ENCODE measurements around the gene MLLT3. TPM values are rescaled to one million over a fixed set of nuclear protein-coding genes. Genes with fewer than 3 reads are reported as not detected.

MLLT3 gene
- total RNA-seq, 2 donors from 2014 or later, result 5.6 to 5.7 TPM

- ATAC-seq (no peak), DNase-seq (no peak)
- H3K9me3 ChIP-seq, result no peaks in the 10 kb centered on the region
- no peaks in the 10 kb centered on the region for H3K36me3 ChIP-seq (replicated peaks in 1 of 2; ENCODE audit: insufficient read depth in 1 of 2, low read depth in 2 of 2)
- 63 to 76% methylated on average over 2 of the region's 2 CpGs for WGBS, 2 donors
- no peak for TF ChIP-seq CTCF (IDR thresholded peaks at IDR 0.05)
- TF ChIP-seq POLR2A (IDR thresholded peaks at IDR 0.05), result no peak
- no peak overlapping the region for H3K27ac ChIP-seq
- H3K27me3 ChIP-seq, result no peaks in the 10 kb centered on the region
- H3K4me3 ChIP-seq, result no peak overlapping the region
- intact Hi-C loops (cut with DNase I), result no loop called here
- H3K4me1 ChIP-seq, result peaks cover 7% of the 10 kb centered on the region
These were observed 226.6 kb downstream of the MLLT3 start for GRCh38 chr9:20395651-20396050.

GRCh38 chr9:20394969-20395368 is 227.3 kb downstream of the MLLT3 start:
- no peaks in the 10 kb centered on the region for H3K27me3 ChIP-seq
- H3K36me3 ChIP-seq (replicated peaks in 1 of 2; ENCODE audit: insufficient read depth in 1 of 2, low read depth in 2 of 2), result no peaks in the 10 kb centered on the region
- intact Hi-C loops (cut with DNase I), result no loop called here
- no peak overlapping the region for H3K4me3 ChIP-seq
- no peaks in the 10 kb centered on the region for H3K9me3 ChIP-seq
- WGBS, 2 donors, result 81 to 82% methylated on average over 5 of the region's 5 CpGs
- ATAC-seq, result no peak
- peaks cover 7% of the 10 kb centered on the region for H3K4me1 ChIP-seq
- no peak for DNase-seq
- TF ChIP-seq CTCF (IDR thresholded peaks at IDR 0.05) (no peak), POLR2A (IDR thresholded peaks at IDR 0.05) (no peak)
- no peak overlapping the region for H3K27ac ChIP-seq

- Histone ChIP-seq H3K36me3 (replicated peaks in 1 of 2; ENCODE audit: insufficient read depth in 1 of 2, low read depth in 2 of 2) (no peaks in the 10 kb centered on the region), H3K4me1 (peaks cover 7% of the 10 kb centered on the region), H3K4me3 (no peak overlapping the region), H3K27me3 (no peaks in the 10 kb centered on the region), H3K27ac (no peak overlapping the region), H3K9me3 (no peaks in the 10 kb centered on the region)
- TF ChIP-seq CTCF (IDR thresholded peaks at IDR 0.05) (no peak), POLR2A (IDR thresholded peaks at IDR 0.05) (no peak)
- ATAC-seq (no peak), DNase-seq (no peak)
- WGBS, 2 donors, result 82 to 84% methylated on average over 1 of the region's 1 CpG
- intact Hi-C loops (cut with DNase I), result no loop called here
These were observed 231.1 kb downstream of the MLLT3 start for GRCh38 chr9:20391208-20391607.

- DNase-seq, result no peak
- ATAC-seq, result no peak
- no peaks in the 10 kb centered on the region for H3K36me3 ChIP-seq (replicated peaks in 1 of 2; ENCODE audit: insufficient read depth in 1 of 2, low read depth in 2 of 2)
- intact Hi-C loops (cut with DNase I), result no loop called here
- TF ChIP-seq POLR2A (IDR thresholded peaks at IDR 0.05) (no peak), CTCF (IDR thresholded peaks at IDR 0.05) (no peak)
- H3K9me3 ChIP-seq, result no peaks in the 10 kb centered on the region
- H3K27me3 ChIP-seq, result no peaks in the 10 kb centered on the region
- no peak overlapping the region for H3K27ac ChIP-seq
- H3K4me1 ChIP-seq, result peaks cover 7% of the 10 kb centered on the region
- no peak overlapping the region for H3K4me3 ChIP-seq
These were observed 231.9 kb downstream of the MLLT3 start for GRCh38 chr9:20390400-20390799.

- intact Hi-C loops (cut with DNase I), result no loop called here
- TF ChIP-seq POLR2A (IDR thresholded peaks at IDR 0.05), result no peak
- no peak for TF ChIP-seq CTCF (IDR thresholded peaks at IDR 0.05)
- ATAC-seq, result no peak
These were observed 235.2 kb downstream of the MLLT3 start for GRCh38 chr9:20387062-20387461.

More at GRCh38 chr9:20387062-20387461, 235.2 kb downstream of the MLLT3 start:
- 82 to 87% methylated on average over 3 of the region's 3 CpGs for WGBS, 2 donors
- H3K4me3 ChIP-seq, result no peak overlapping the region
- H3K9me3 ChIP-seq, result no peaks in the 10 kb centered on the region
- no peaks in the 10 kb centered on the region for H3K27me3 ChIP-seq
- DNase-seq, result no peak
- H3K36me3 ChIP-seq (replicated peaks in 1 of 2; ENCODE audit: insufficient read depth in 1 of 2, low read depth in 2 of 2), result no peaks in the 10 kb centered on the region
- H3K27ac ChIP-seq, result no peak overlapping the region
- peaks cover 7% of the 10 kb centered on the region for H3K4me1 ChIP-seq

All from body of pancreas (tissue), 4 donors.